GM21367 (cell line): ENCODE results near the gene TWF2.

ENCODE experiments used
- ATAC-seq: cut with Tn5 transposase; IDR thresholded peaks from one replicate; pipeline ENCODE4 v1.9.1; 2021; ENCODE audit not compliant: unreplicated experiment

Gene TWF2

GRCh38 chr3:52204337-52205073, 34.5 kb downstream of the TWF2 start:
- no peak for ATAC-seq

- ATAC-seq, result no peak
Observed at GRCh38 chr3:52203701-52204100, 35.3 kb downstream of the TWF2 start.

GRCh38 chr3:52202384-52203077, 36.4 kb downstream of the TWF2 start:
- no peak for ATAC-seq

GRCh38 chr3:52200981-52201679, 37.8 kb downstream of the TWF2 start:
- ATAC-seq, result no peak

GRCh38 chr3:52198643-52199608, 40.0 kb downstream of the TWF2 start:
- no peak for ATAC-seq

- peak; percentile 60 for ATAC-seq
Observed at GRCh38 chr3:52197842-52198625, 40.9 kb downstream of the TWF2 start, which contains the start of gene ALAS1. Gene ALAS1, plus strand, starts transcription at chr3:52198160. Its CDS starts 1,082 bp downstream, at chr3:52199242.

GRCh38 chr3:52197499-52197841, 41.5 kb downstream of the TWF2 start:
- no peak for ATAC-seq

- ATAC-seq, result no peak
Observed at GRCh38 chr3:52196977-52197376, 42.0 kb downstream of the TWF2 start.

- ATAC-seq, result no peak
Observed at GRCh38 chr3:52195823-52196331, 43.1 kb downstream of the TWF2 start.

- ATAC-seq, result no peak
Observed at GRCh38 chr3:52195291-52195597, 43.7 kb downstream of the TWF2 start.

- ATAC-seq, result no peak
Observed at GRCh38 chr3:52194485-52195290, 44.3 kb downstream of the TWF2 start.

GRCh38 chr3:52193065-52193464, 45.9 kb downstream of the TWF2 start:
- ATAC-seq, result no peak

GRCh38 chr3:52191663-52192062, 47.3 kb downstream of the TWF2 start:
- no peak for ATAC-seq

- ATAC-seq, result no peak
Observed at GRCh38 chr3:52190294-52191074, 48.5 kb downstream of the TWF2 start.

GRCh38 chr3:52188556-52188955, 50.4 kb downstream of the TWF2 start:
- no peak for ATAC-seq

- ATAC-seq, result no peak
Observed at GRCh38 chr3:52186729-52187128, 52.2 kb downstream of the TWF2 start.

GRCh38 chr3:52185837-52186236, 53.1 kb downstream of the TWF2 start:
- ATAC-seq, result no peak

GRCh38 chr3:52185311-52185710, 53.6 kb downstream of the TWF2 start:
- ATAC-seq, result no peak
